ENCODE data around the gene DCHS1. TPM values are rescaled to one million over a fixed set of nuclear protein-coding genes. Genes with fewer than 3 reads are reported as not detected.

DCHS1 gene
- total and polyA plus RNA-seq, 2 of the 13 experiments (the other 11 are each of a cell fraction or from before 2014, with no cell fraction given) = under 0.01 to 0.03 TPM

DNA sequence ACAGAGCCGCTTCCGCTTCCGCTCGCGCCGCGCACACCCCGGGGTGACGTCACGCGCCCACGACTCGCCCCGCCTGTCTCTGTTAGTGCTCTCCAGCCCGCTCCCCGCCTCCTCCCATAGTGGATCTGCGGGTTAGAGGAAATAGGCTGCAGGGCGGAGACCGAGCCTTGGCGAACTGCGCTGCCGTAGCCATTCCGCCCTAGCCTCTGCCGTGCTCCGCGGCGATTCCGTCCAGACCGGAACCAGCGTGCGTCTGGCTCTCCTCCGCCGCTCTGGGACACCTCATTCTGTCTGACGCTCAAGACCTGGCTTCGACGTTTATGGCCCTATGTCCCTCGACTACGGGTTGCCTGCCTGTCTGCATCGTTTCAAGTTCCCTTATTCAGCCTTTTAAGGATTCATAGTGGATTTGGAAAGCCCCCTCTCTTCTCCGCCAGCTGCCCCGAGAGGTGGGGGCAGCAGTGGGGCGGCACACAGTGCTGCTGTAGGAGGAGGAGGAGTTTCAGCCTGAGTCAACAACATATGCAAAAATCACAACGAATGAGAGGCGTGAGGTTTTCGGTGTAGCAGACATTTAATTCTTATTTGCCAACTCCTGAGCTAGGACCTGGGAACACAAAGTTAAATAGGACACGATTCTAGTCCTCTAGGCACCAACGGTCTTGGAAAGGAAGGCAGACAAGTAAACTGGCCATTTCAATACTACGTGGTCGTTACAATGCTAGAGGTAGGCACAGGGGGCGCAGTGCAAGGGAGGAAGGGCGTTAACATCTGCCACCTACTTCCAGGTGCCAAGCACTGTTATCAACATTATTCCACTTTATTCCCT is 43.2 kb downstream of the DCHS1 start, which contains the start of gene TAF10 (continued):
- TF ChIP-seq, protein P1, sequence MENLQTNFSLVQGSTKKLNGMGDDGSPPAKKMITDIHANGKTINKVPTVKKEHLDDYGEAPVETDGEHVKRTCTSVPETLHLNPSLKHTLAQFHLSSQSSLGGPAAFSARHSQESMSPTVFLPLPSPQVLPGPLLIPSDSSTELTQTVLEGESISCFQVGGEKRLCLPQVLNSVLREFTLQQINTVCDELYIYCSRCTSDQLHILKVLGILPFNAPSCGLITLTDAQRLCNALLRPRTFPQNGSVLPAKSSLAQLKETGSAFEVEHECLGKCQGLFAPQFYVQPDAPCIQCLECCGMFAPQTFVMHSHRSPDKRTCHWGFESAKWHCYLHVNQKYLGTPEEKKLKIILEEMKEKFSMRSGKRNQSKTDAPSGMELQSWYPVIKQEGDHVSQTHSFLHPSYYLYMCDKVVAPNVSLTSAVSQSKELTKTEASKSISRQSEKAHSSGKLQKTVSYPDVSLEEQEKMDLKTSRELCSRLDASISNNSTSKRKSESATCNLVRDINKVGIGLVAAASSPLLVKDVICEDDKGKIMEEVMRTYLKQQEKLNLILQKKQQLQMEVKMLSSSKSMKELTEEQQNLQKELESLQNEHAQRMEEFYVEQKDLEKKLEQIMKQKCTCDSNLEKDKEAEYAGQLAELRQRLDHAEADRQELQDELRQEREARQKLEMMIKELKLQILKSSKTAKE (CRISPR knock-in tag; IDR thresholded peaks at IDR 0.05; ENCODE audit: borderline replicate concordance) = peak; percentile 31; the same call in 1 of the 2 replicates
- TF ChIP-seq ZMAT3 (CRISPR knock-in tag; conservative IDR thresholded peaks at IDR 0.05) (peak; percentile 74; the same call in 1 of the 2 replicates), ISX (CRISPR knock-in tag; conservative IDR thresholded peaks at IDR 0.05) (no peak), PRPF4 (IDR thresholded peaks at IDR 0.05; ENCODE audit: low read depth, low read length, poor library complexity, severe bottlenecking) (no peak), ZNF235 (CRISPR knock-in tag; IDR thresholded peaks at IDR 0.05; ENCODE audit: borderline replicate concordance) (peak; percentile 55; the same call in 1 of the 2 replicates), HNF4A (CRISPR knock-in tag; IDR thresholded peaks at IDR 0.05) (no peak), ZNF451 (CRISPR knock-in tag; IDR thresholded peaks at IDR 0.05) (peak; percentile 70; the same call in 1 of the 2 replicates), ZNF556 (CRISPR knock-in tag; IDR thresholded peaks at IDR 0.05; ENCODE audit: borderline replicate concordance) (no peak), ZNF775 (CRISPR knock-in tag; IDR thresholded peaks at IDR 0.05; ENCODE audit: borderline replicate concordance) (no peak), DR1 (CRISPR knock-in tag; IDR thresholded peaks at IDR 0.05) (no peak), CENPT (CRISPR knock-in tag; IDR thresholded peaks at IDR 0.05; ENCODE audit: low read depth) (peak; percentile 48; the same call in 1 of the 2 replicates), MED13 (CRISPR knock-in tag; IDR thresholded peaks at IDR 0.05) (no peak), ZNF510 (CRISPR knock-in tag; IDR thresholded peaks at IDR 0.05; ENCODE audit: low read depth) (no peak), ZNF629 (CRISPR knock-in tag; conservative IDR thresholded peaks at IDR 0.05) (no peak), RBM39 (IDR thresholded peaks at IDR 0.05; ENCODE audit: low read depth, low read length, poor library complexity, severe bottlenecking) (peak; percentile 59), ZNF350 (CRISPR knock-in tag; IDR thresholded peaks at IDR 0.05; ENCODE audit: borderline replicate concordance, low read depth) (peak; percentile 57; the same call in 1 of the 2 replicates)
- TF ChIP-seq, protein P2, sequence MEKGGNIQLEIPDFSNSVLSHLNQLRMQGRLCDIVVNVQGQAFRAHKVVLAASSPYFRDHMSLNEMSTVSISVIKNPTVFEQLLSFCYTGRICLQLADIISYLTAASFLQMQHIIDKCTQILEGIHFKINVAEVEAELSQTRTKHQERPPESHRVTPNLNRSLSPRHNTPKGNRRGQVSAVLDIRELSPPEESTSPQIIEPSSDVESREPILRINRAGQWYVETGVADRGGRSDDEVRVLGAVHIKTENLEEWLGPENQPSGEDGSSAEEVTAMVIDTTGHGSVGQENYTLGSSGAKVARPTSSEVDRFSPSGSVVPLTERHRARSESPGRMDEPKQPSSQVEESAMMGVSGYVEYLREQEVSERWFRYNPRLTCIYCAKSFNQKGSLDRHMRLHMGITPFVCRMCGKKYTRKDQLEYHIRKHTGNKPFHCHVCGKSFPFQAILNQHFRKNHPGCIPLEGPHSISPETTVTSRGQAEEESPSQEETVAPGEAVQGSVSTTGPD (CRISPR knock-in tag; IDR thresholded peaks at IDR 0.05) = no peak
- TF ChIP-seq, protein P3, sequence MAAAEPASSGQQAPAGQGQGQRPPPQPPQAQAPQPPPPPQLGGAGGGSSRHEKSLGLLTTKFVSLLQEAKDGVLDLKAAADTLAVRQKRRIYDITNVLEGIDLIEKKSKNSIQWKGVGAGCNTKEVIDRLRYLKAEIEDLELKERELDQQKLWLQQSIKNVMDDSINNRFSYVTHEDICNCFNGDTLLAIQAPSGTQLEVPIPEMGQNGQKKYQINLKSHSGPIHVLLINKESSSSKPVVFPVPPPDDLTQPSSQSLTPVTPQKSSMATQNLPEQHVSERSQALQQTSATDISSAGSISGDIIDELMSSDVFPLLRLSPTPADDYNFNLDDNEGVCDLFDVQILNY (CRISPR knock-in tag; conservative IDR thresholded peaks at IDR 0.05) = 0 out of 2 replicates have a peak, but pooled peaks have one; percentile 13
- TF ChIP-seq, protein P4, sequence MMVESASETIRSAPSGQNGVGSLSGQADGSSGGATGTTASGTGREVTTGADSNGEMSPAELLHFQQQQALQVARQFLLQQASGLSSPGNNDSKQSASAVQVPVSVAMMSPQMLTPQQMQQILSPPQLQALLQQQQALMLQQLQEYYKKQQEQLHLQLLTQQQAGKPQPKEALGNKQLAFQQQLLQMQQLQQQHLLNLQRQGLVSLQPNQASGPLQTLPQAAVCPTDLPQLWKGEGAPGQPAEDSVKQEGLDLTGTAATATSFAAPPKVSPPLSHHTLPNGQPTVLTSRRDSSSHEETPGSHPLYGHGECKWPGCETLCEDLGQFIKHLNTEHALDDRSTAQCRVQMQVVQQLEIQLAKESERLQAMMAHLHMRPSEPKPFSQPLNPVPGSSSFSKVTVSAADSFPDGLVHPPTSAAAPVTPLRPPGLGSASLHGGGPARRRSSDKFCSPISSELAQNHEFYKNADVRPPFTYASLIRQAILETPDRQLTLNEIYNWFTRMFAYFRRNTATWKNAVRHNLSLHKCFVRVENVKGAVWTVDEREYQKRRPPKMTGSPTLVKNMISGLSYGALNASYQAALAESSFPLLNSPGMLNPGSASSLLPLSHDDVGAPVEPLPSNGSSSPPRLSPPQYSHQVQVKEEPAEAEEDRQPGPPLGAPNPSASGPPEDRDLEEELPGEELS (CRISPR knock-in tag; IDR thresholded peaks at IDR 0.05) = peak; percentile 55
